Mucosa of descending colon (tissue), 3 donors: ENCODE data around the gene NXPE2. TPM values are rescaled to one million over a fixed set of nuclear protein-coding genes. Genes with fewer than 3 reads are reported as not detected.

ENCODE experiments used
- ATAC-seq: fragments of 200-7000 bp; cut with Tn5 transposase; one replicate; pipeline ENCODE4 v1.9.1; 2020; ENCODE audit warnings: mild to moderate bottlenecking, moderate library complexity
- DNase-seq, 3 donors: peaks; one replicate each; pipeline ENCODE4 v3.0.0-alpha.2; 2020
- H3K36me3 ChIP-seq: fragments of 200-600 bp; one replicate; pipeline ENCODE4 v1.8.0; 2021; ENCODE audit warnings: low read depth, mild to moderate bottlenecking
- H3K4me1 ChIP-seq: fragments of 200-600 bp; one replicate; pipeline ENCODE4 v1.8.0; 2021; ENCODE audit warnings: low read depth, mild to moderate bottlenecking
- H3K4me3 ChIP-seq: fragments of 200-600 bp; one replicate; pipeline ENCODE4 v1.8.0; 2021; ENCODE audit warnings: mild to moderate bottlenecking
- H3K9me3 ChIP-seq: fragments of 200-600 bp; one replicate; pipeline ENCODE4 v1.8.0; 2021; ENCODE audit warnings: mild to moderate bottlenecking
- CTCF ChIP-seq: fragments of 200-600 bp; IDR thresholded peaks from one replicate; pipeline ENCODE4 v1.8.0; 2022; ENCODE audit warnings: antibody characterized with exemption, mild to moderate bottlenecking
- intact Hi-C, 2 donors: fragments of 100-400 bp; cut with DNase I in 1 of 2; cut with micrococcal nuclease in 1 of 2; formaldehyde crosslinking; loops; one replicate each; pipeline versions ENCODE4 v1.11.0 to v1.11.1; 2022; cut with DNase I, micrococcal nuclease
- total RNA-seq, 3 donors: library from RNA; stranded (reverse); fragmentation: NEBNext Ultra II Directional in 2 of 3; extraction: Animal tissue kit (Norgen Biotek cat#: 25700) in 2 of 3; gene quantifications; one replicate each; pipeline versions ENCODE4 v1.2.1 to v1.2.4, GENCODE V29; 2021 to 2023
- donor health status: DM: no; HTN: no; CAD: no; lungs with moderate emphysema.
- donor health status: DM: no; HTN: no; CAD: no.
- donor health status: DM: no; HTN: yes; CAD: no.

NXPE2 gene
- total RNA-seq, 3 donors from 2014 or later: 20.4 to 43.8 (median 24.9) TPM

DNA sequence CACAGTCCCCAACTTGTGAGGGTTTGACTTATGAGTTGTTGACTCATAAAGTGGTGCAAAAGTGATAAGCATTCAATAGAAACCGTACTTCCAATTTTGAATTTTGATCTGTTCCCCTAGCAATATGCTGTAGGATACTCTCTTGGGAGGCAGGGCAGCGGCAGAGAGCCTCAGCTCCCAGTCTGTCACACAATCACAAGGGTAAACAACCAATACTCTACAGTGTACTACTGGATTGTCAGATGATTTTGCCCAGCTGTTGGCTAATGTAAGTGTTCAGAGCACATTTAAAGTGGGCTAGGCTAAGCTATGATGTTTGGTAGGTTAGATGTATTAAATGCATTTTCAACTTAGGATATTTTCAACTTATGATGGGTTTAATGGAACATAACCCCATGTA lies 13.7 kb upstream of the NXPE2 start:
- TF ChIP-seq CTCF: no peak
- Histone ChIP-seq H3K36me3 (no peaks in the 10 kb centered on the region), H3K9me3 (no peaks in the 10 kb centered on the region), H3K4me1 (peaks cover 6% of the 10 kb centered on the region), H3K4me3 (no peak overlapping the region)
- ATAC-seq: peak; percentile 30
- peak in 1 of 3 donors; percentile 32 for DNase-seq
- intact Hi-C loops: no loop called here

GRCh38 chr11:114666760-114667159 lies 11.6 kb upstream of the NXPE2 start:
- no peak for TF ChIP-seq CTCF
- peak; percentile 84 for ATAC-seq
- Histone ChIP-seq H3K4me1 (peaks cover 6% of the 10 kb centered on the region), H3K9me3 (peaks cover 14% of the 10 kb centered on the region), H3K4me3 (no peak overlapping the region), H3K36me3 (no peaks in the 10 kb centered on the region)
- intact Hi-C loops: no loop called here
- DNase-seq: no peak

DNA sequence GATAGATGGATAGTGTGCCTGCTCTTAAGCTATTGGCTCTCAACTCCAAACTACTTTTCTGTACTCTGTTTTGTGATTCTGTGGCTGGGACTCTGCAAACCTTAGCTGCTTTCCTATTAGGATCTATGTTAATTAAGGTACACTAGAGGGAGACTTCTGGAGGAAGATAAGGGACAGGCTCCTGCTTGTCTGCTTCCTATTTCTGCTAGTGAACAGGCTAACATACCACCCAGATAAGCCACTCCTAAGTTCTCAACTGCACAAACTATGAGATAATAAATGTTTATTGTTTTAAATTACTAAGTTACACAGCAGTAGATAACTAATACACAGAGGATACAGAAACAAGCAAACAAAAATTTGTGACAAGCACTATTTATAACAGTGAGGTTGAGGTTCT lies 10.2 kb upstream of the NXPE2 start:
- H3K4me3 ChIP-seq: no peak overlapping the region
- H3K9me3 ChIP-seq: peaks cover 17% of the 10 kb centered on the region
- ATAC-seq: peak; percentile 79
- intact Hi-C loops: no loop called here
- TF ChIP-seq CTCF: no peak
- H3K36me3 ChIP-seq: no peaks in the 10 kb centered on the region
- peaks cover 6% of the 10 kb centered on the region for H3K4me1 ChIP-seq
- no peak for DNase-seq

- intact Hi-C loops: no loop called here
- H3K36me3 ChIP-seq: no peaks in the 10 kb centered on the region
- H3K9me3 ChIP-seq: peaks cover 17% of the 10 kb centered on the region
- no peak for ATAC-seq
- H3K4me1 ChIP-seq: peaks cover 4% of the 10 kb centered on the region
- H3K4me3 ChIP-seq: no peak overlapping the region
- DNase-seq: no peak
- no peak for TF ChIP-seq CTCF
Observed at GRCh38 chr11:114673661-114674060, 4.7 kb upstream of the NXPE2 start.

GRCh38 chr11:114679505-114679904 lies 1.2 kb downstream of the NXPE2 start:
- Histone ChIP-seq H3K4me3 (no peak overlapping the region), H3K9me3 (no peaks in the 10 kb centered on the region), H3K4me1 (peaks cover 5% of the 10 kb centered on the region), H3K36me3 (no peaks in the 10 kb centered on the region)
- intact Hi-C loops: no loop called here
- ATAC-seq (no peak), DNase-seq (no peak)
- no peak for TF ChIP-seq CTCF

- Histone ChIP-seq H3K36me3 (no peaks in the 10 kb centered on the region), H3K4me1 (peaks cover 4% of the 10 kb centered on the region), H3K9me3 (no peaks in the 10 kb centered on the region), H3K4me3 (no peak overlapping the region)
- intact Hi-C loops: no loop called here
- no peak for ATAC-seq
- no peak for DNase-seq
- TF ChIP-seq CTCF: no peak
Observed at GRCh38 chr11:114683007-114683406, 4.7 kb downstream of the NXPE2 start.
